ENCODE data around the gene CEP152.

CEP152 gene

GRCh38 chr15:48802867-48803266 is 8.0 kb downstream of the CEP152 start:
- Histone ChIP-seq H3K4me3 (ENCODE audit: insufficient read depth, low read length, poor library complexity, severe bottlenecking) (no peak overlapping the region), H4K20me1 (ENCODE audit: low read depth, low read length) (peaks cover 8% of the 10 kb centered on the region), H3F3A (ENCODE audit: insufficient read depth) (no peaks in the 10 kb centered on the region), H3K9me3 (ENCODE audit: insufficient read depth, low read length) (no peaks in the 10 kb centered on the region), H3K36me3 (ENCODE audit: low read length) (peaks cover 12% of the 10 kb centered on the region; the same call in 1 of the 2 replicates), H3K9me2 (replicated peaks; ENCODE audit: insufficient read depth, low read length) (no peaks in the 10 kb centered on the region), H3K27ac (ENCODE audit: low read depth, low read length) (no peak overlapping the region), H3K79me2 (ENCODE audit: insufficient read depth, low read length) (peaks cover 97% of the 10 kb centered on the region), H3K9ac (ENCODE audit: low read length) (no peak overlapping the region), H3K27me3 (ENCODE audit: low read length) (no peaks in the 10 kb centered on the region), H2AFZ (ENCODE audit: low read depth, low read length, severe bottlenecking) (no peak overlapping the region), H3K4me2 (ENCODE audit: low read depth, low read length, poor library complexity, severe bottlenecking) (no peak overlapping the region)
- TF ChIP-seq CTCF (IDR thresholded peaks at IDR 0.05; ENCODE audit: insufficient read depth, low read length, poor library complexity, severe bottlenecking), result no peak
- no peak for TF ChIP-seq EZH2phosphoT487 (conservative IDR thresholded peaks at IDR 0.05; ENCODE audit: low read length)

- H2AFZ ChIP-seq (ENCODE audit: low read depth, low read length, severe bottlenecking), result no peak overlapping the region
These were observed 8.6 kb downstream of the CEP152 start for GRCh38 chr15:48802257-48802656.

GRCh38 chr15:48800811-48801455 is 9.9 kb downstream of the CEP152 start:
- Histone ChIP-seq H3K27ac (ENCODE audit: low read depth, low read length) (no peak overlapping the region), H3K9me2 (replicated peaks; ENCODE audit: insufficient read depth, low read length) (no peaks in the 10 kb centered on the region)

More at GRCh38 chr15:48802257-48802656, 8.6 kb downstream of the CEP152 start:
- Histone ChIP-seq H3K9ac (ENCODE audit: low read length) (no peak overlapping the region), H3K27me3 (ENCODE audit: low read length) (no peaks in the 10 kb centered on the region), H3K4me3 (ENCODE audit: insufficient read depth, low read length, poor library complexity, severe bottlenecking) (no peak overlapping the region), H3K4me2 (ENCODE audit: low read depth, low read length, poor library complexity, severe bottlenecking) (no peak overlapping the region), H3K79me2 (ENCODE audit: insufficient read depth, low read length) (peaks cover 91% of the 10 kb centered on the region), H4K20me1 (ENCODE audit: low read depth, low read length) (peaks cover 8% of the 10 kb centered on the region), H3K9me3 (ENCODE audit: insufficient read depth, low read length) (no peaks in the 10 kb centered on the region), H3K36me3 (ENCODE audit: low read length) (peaks cover 18% of the 10 kb centered on the region), H3F3A (ENCODE audit: insufficient read depth) (no peaks in the 10 kb centered on the region), H3K9me2 (replicated peaks; ENCODE audit: insufficient read depth, low read length) (no peaks in the 10 kb centered on the region), H3K27ac (ENCODE audit: low read depth, low read length) (no peak overlapping the region)
- TF ChIP-seq EZH2phosphoT487 (conservative IDR thresholded peaks at IDR 0.05; ENCODE audit: low read length), result no peak
- no peak for TF ChIP-seq CTCF (IDR thresholded peaks at IDR 0.05; ENCODE audit: insufficient read depth, low read length, poor library complexity, severe bottlenecking)

More at GRCh38 chr15:48800811-48801455, 9.9 kb downstream of the CEP152 start:
- Histone ChIP-seq H3K4me3 (ENCODE audit: insufficient read depth, low read length, poor library complexity, severe bottlenecking) (no peak overlapping the region), H3K36me3 (ENCODE audit: low read length) (peaks cover 29% of the 10 kb centered on the region), H2AFZ (ENCODE audit: low read depth, low read length, severe bottlenecking) (no peak overlapping the region), H3K9me3 (ENCODE audit: insufficient read depth, low read length) (no peaks in the 10 kb centered on the region), H3F3A (ENCODE audit: insufficient read depth) (no peaks in the 10 kb centered on the region), H3K79me2 (ENCODE audit: insufficient read depth, low read length) (peaks cover 80% of the 10 kb centered on the region), H3K9ac (ENCODE audit: low read length) (no peak overlapping the region), H3K4me2 (ENCODE audit: low read depth, low read length, poor library complexity, severe bottlenecking) (no peak overlapping the region), H3K27me3 (ENCODE audit: low read length) (no peaks in the 10 kb centered on the region), H4K20me1 (ENCODE audit: low read depth, low read length) (peaks cover 8% of the 10 kb centered on the region)
- TF ChIP-seq EZH2phosphoT487 (conservative IDR thresholded peaks at IDR 0.05; ENCODE audit: low read length) (no peak), CTCF (IDR thresholded peaks at IDR 0.05; ENCODE audit: insufficient read depth, low read length, poor library complexity, severe bottlenecking) (no peak)

All from SU-DHL-6 (cell line).